Thymus (tissue), 11 donors: ENCODE measurements around the gene FAM13C. TPM values are rescaled to one million over a fixed set of nuclear protein-coding genes. Genes with fewer than 3 reads are reported as not detected.

Experiments
- DNase-seq, 9 donors: peaks; one replicate each; pipeline ENCODE4 v3.0.0-alpha.2; 2013; ENCODE audit warnings: low spot score in 9 of 9, low read depth in 6 of 9, missing footprints in 1 of 9
- H3K27ac ChIP-seq, 2 donors: one replicate each; pipeline ENCODE4 v1.5.1; 2013; ENCODE audit warnings: control low read depth in 1 of 2, low read depth in 1 of 2, low read length in 1 of 2, mild to moderate bottlenecking in 1 of 2, moderate library complexity in 1 of 2
- H3K27me3 ChIP-seq, 2 donors: one replicate each; pipeline ENCODE4 v1.5.1; 2013; ENCODE audit warnings: low read length in 1 of 2; ENCODE audit not compliant: control insufficient read depth in 2 of 2, insufficient read depth in 1 of 2
- H3K36me3 ChIP-seq, 2 donors: one replicate each; pipeline ENCODE4 v1.5.1; 2013; ENCODE audit warnings: low read length in 1 of 2, mild to moderate bottlenecking in 1 of 2, moderate library complexity in 1 of 2; ENCODE audit not compliant: control insufficient read depth in 2 of 2, insufficient read depth in 2 of 2
- H3K4me1 ChIP-seq, 2 donors: one replicate each; pipeline ENCODE4 v1.5.1; 2013; ENCODE audit warnings: low read length in 2 of 2; ENCODE audit not compliant: control insufficient read depth in 2 of 2, insufficient read depth in 2 of 2
- H3K4me3 ChIP-seq, 2 donors: one replicate each; pipeline ENCODE4 v1.5.1; 2013; ENCODE audit warnings: low read length in 2 of 2, control low read depth in 1 of 2, mild to moderate bottlenecking in 1 of 2
- H3K9me3 ChIP-seq, 2 donors: one replicate each; pipeline ENCODE4 v1.5.1; 2013; ENCODE audit warnings: low read length in 1 of 2, mild to moderate bottlenecking in 1 of 2; ENCODE audit not compliant: control insufficient read depth in 2 of 2, insufficient read depth in 1 of 2
- WGBS: extraction: QIAGEN DNeasy Blood & Tissue Kit; methylation state at CpG from one replicate; pipeline ENCODE4 v1.1.7; 2013; 5-methylcytosine and 5-hydroxymethylcytosine counted together
- polyA plus RNA-seq: library from polyadenylated mRNA; stranded (reverse); fragments of 200-250 nt; gene quantifications from one replicate; pipeline ENCODE4 v1.2.3, GENCODE V29; 2013
- total RNA-seq: library from RNA; stranded (reverse); fragments of 120-200 nt; gene quantifications from one replicate; pipeline ENCODE4 v1.2.4, GENCODE V29; 2013
- donor health status: healthy.

FAM13C gene
- total and polyA plus RNA-seq, 2 donors: 3.7 to 3.9 TPM

DNA sequence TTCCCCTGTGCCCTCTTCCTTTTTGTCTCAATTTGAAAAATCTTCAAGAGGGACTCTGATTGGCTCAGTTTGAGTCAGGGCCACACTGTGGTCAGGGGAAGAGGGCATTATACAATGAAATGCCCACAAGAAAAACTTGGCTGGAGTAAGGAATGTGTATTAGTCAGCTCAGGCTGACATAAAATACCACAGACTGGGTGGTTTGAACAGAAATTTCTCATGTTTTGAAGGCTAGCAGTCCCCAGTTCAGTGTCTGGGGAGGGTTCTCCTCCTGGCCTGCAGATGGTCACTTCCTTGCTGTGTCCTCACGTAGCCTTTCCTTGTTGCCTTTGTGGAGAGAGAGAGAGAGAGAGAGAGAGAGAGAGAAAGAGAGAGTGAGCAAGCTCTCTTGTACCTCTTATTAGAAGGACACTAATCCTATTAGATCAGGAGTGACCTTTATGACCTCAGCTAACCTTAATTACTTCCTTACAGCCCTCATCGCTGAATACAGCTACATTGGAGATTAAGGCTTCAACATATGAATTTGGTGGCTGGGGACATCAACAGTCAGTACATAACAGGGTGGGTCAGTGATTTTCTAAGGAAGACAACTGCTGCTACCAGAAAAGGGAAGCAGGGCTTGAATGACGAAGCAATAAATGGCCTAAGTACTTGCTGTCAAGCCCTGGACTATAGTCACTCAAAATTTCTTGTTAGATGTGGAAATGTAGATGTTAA, 25.8 kb upstream of the FAM13C start:
- DNase-seq: no peak
- no peaks in the 10 kb centered on the region for H3K36me3 ChIP-seq
- no peaks in the 10 kb centered on the region for H3K4me1 ChIP-seq
- 55% methylated on average over 3 of the region's 3 CpGs for WGBS
- no peak overlapping the region for H3K4me3 ChIP-seq
- no peak overlapping the region for H3K27ac ChIP-seq
- no peaks in the 10 kb centered on the region for H3K27me3 ChIP-seq
- no peaks in the 10 kb centered on the region for H3K9me3 ChIP-seq

DNA sequence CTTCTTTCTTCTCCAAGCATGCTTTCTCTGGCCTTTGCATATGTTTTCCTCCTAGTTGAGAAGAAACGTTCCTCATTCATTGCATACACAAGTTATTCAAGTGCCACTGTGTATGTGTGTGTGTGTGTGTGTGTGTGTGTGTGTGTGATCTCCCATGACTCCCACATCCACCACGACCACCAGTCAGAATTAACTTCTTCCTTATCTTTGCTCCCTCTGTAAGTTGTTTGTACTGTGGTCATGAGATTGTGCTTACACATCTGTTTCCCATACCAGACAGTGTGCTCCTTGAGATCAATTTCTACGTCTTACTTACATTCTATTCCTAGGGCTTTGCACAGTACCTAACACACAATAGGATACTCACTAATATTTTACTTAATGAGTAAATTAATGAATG, 22.4 kb upstream of the FAM13C start:
- no peak for DNase-seq
- H3K4me3 ChIP-seq: no peak overlapping the region
- no peaks in the 10 kb centered on the region for H3K27me3 ChIP-seq
- H3K9me3 ChIP-seq: no peaks in the 10 kb centered on the region
- no peak overlapping the region for H3K27ac ChIP-seq
- H3K36me3 ChIP-seq: no peaks in the 10 kb centered on the region
- 45% methylated on average over 3 of the region's 3 CpGs for WGBS
- no peaks in the 10 kb centered on the region for H3K4me1 ChIP-seq

DNA sequence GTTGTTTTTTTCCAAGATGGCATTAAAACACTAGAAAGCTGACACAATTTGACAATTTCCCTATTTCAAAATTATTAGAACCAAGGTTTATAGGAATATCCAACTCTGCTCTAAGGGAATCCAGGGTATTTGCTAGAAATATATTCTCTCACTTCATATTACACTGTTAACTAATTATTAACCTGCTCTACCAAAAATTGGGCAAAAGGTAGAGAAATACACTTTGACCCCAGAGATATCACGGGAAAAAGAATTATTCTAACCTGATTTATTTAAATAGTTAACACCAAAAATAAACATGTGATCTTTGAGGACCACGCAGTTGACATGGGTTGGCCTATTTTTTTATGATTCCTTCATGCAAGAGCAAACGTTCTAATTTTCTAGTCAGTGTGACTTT, 21.6 kb upstream of the FAM13C start:
- H3K36me3 ChIP-seq: no peaks in the 10 kb centered on the region
- no peaks in the 10 kb centered on the region for H3K9me3 ChIP-seq
- no peaks in the 10 kb centered on the region for H3K4me1 ChIP-seq
- no peak overlapping the region for H3K27ac ChIP-seq
- no peak overlapping the region for H3K4me3 ChIP-seq
- no peaks in the 10 kb centered on the region for H3K27me3 ChIP-seq
- 92% methylated on average over 3 of the region's 3 CpGs for WGBS
- no peak for DNase-seq

DNA sequence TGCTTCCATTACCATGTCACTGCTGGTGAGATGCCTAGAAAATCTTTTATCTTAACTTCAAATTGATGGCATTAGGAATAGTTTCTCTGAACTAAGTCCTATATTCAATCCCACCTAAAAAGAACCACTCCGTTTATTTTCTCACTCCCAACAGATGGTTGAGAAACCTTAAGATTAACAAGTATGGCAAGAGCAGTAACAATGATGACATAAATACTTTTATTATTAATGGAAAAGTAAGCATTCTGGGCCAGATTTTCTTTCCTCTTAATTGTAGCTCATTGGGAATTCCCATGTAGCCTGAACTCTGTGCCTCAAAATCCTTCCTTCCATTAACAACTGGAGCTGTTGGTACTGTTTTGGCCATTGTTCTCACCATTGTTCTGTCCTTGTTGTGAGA, 21.1 kb upstream of the FAM13C start:
- Histone ChIP-seq H3K4me3 (no peak overlapping the region), H3K9me3 (no peaks in the 10 kb centered on the region), H3K36me3 (no peaks in the 10 kb centered on the region), H3K27ac (no peak overlapping the region), H3K4me1 (no peaks in the 10 kb centered on the region), H3K27me3 (no peaks in the 10 kb centered on the region)
- no peak for DNase-seq
- WGBS: 93% methylated on average over 1 of the region's 1 CpG

DNA sequence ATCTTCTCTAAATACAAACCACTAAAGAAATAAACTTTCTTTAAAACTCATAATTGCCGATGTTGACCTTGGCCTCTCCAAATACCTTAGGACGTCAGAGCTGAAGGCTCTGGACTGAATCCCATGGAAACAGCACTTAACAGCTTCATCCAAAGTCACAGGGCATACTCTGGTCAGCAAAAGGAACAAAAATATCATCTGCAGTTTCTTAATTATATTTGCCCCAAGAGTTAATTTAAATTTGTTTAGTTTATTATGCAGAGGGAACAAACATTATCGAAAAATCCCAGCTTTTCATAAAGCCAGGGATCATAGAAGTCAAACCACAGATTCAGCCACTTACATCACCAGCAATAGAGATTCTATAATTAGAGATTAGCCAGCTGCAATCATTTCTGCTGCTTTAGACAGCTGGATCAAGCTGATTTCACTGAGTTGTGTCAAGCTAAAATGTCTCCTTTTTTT, 20.5 kb upstream of the FAM13C start:
- DNase-seq: no peak
- no peaks in the 10 kb centered on the region for H3K4me1 ChIP-seq
- H3K27ac ChIP-seq: no peak overlapping the region
- no peaks in the 10 kb centered on the region for H3K9me3 ChIP-seq
- H3K36me3 ChIP-seq: no peaks in the 10 kb centered on the region
- H3K27me3 ChIP-seq: no peaks in the 10 kb centered on the region
- no peak overlapping the region for H3K4me3 ChIP-seq
- WGBS: 83% methylated on average over 3 of the region's 3 CpGs

DNA sequence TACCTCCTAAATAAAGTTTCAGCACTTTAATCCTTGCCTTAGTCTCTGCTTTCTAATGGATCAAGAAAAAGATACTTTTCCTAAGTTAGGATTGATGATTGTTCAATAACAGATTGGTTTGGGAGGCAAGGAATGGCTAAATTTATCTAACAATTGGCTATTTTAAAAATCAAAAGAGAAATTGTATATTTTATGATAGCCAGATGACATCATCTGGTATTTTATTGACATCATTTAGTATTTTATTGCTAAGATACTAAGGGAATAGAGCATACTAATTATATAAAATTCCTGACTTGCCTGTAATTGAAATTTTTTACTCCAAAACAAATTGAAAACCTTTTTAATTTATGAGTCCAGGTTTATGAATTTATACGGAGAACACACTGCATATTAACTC, 19.3 kb upstream of the FAM13C start:
- no peak for DNase-seq
- H3K9me3 ChIP-seq: no peaks in the 10 kb centered on the region
- H3K4me1 ChIP-seq: no peaks in the 10 kb centered on the region
- H3K27me3 ChIP-seq: no peaks in the 10 kb centered on the region
- no peak overlapping the region for H3K27ac ChIP-seq
- WGBS: 87% methylated on average over 1 of the region's 1 CpG
- H3K36me3 ChIP-seq: no peaks in the 10 kb centered on the region
- H3K4me3 ChIP-seq: no peak overlapping the region

DNA sequence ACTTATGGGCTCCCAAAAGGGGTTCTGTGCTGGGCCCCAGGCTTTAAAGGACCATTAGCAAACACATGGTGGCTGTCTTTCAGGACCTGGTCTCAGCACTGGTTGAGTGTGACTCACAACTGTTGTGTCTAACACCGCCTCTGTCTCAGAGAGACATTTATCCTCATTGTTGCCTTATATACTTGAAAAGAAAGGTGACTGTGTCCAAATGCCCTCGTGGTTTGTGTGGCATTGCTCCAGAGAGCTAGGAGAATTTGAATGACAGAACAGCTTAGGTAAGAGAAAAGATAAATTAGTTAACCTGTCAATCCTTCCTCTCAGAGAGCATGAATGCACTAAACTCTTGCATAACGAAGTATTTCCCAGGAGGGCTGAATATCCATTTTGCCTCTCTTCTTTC, 14.5 kb upstream of the FAM13C start:
- no peaks in the 10 kb centered on the region for H3K27me3 ChIP-seq
- H3K9me3 ChIP-seq: no peaks in the 10 kb centered on the region
- no peak for DNase-seq
- no peaks in the 10 kb centered on the region for H3K4me1 ChIP-seq
- no peaks in the 10 kb centered on the region for H3K36me3 ChIP-seq
- 79% methylated on average over 3 of the region's 3 CpGs for WGBS
- no peak overlapping the region for H3K4me3 ChIP-seq
- no peak overlapping the region for H3K27ac ChIP-seq

DNA sequence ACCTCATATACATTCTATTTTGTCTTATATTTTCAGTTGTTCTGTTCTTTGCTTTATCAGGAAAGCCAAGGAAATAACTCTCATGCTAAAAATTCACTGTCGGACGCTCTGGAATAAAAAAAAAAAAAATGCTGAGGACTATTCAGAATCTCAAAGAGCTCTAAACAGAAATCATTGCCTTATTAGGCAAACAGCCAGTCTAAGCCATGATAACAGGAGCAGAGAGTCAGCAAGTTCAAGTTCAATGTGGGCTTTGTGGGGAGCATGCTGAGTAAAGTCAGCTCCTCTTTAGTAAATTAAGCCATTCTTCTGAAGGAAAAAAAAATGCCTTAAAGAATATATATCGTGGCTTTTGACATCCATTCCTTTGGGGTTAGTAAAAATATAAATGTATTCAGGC, 13.6 kb upstream of the FAM13C start:
- DNase-seq: no peak
- H3K27ac ChIP-seq: no peak overlapping the region
- H3K4me3 ChIP-seq: no peak overlapping the region
- no peaks in the 10 kb centered on the region for H3K36me3 ChIP-seq
- no peaks in the 10 kb centered on the region for H3K9me3 ChIP-seq
- WGBS: 85% methylated on average over 3 of the region's 3 CpGs
- no peaks in the 10 kb centered on the region for H3K4me1 ChIP-seq
- H3K27me3 ChIP-seq: no peaks in the 10 kb centered on the region

DNA sequence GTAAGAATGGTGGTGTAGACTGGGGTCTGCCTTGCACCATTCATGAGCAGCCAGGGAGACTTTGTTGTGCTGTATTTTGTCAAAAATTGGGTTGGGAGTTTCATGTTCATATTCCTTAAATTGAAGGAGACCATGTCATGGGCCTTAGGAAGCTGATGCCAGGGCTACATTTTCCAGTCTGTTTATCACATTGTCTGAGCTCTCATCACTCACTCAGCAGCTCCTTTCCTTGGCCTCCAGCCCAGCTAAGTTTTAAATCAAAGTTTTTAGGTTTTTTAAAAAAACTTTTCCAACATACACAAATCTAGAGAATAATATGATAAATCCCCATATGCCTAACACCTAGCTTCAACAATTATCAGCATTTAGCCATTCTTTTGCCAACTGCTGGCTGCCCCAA, 12.6 kb upstream of the FAM13C start:
- Histone ChIP-seq H3K4me1 (no peaks in the 10 kb centered on the region), H3K27me3 (no peaks in the 10 kb centered on the region), H3K9me3 (no peaks in the 10 kb centered on the region), H3K36me3 (no peaks in the 10 kb centered on the region), H3K4me3 (no peak overlapping the region), H3K27ac (no peak overlapping the region)
- DNase-seq: no peak
